ENCODE measurements around the gene ITGA6.

The ITGA6 gene

DNA sequence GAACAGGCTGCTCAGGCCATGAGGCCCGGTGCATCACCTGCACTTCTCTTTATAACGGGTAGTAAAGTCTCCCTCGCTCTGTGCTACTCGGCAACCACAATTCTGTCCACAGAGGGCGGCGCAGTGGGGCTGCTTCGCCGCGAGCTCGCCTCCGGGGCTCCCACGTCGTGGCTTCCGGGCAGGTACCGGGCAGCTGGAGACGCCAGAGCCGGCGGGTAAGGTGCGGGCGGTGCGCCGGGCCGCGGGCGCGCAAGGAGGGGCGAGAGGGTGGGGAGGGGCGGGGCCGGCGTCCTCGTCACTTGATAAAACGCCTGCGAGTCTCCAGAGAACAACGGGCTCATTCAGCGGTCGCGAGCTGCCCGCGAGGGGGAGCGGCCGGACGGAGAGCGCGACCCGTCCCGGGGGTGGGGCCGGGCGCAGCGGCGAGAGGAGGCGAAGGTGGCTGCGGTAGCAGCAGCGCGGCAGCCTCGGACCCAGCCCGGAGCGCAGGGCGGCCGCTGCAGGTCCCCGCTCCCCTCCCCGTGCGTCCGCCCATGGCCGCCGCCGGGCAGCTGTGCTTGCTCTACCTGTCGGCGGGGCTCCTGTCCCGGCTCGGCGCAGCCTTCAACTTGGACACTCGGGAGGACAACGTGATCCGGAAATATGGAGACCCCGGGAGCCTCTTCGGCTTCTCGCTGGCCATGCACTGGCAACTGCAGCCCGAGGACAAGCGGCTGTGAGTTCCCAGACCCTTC is at the start of gene ITGA6:
ITGA6 (plus strand) TSS at position 331 of the 734 bp plus-strand sequence.
- DNase-seq, result peak; percentile 86

GRCh38 chr2:172380436-172381274 is 46.7 kb upstream of the ITGA6 start:
- no peak for DNase-seq

- DNase-seq, result no peak
These were observed 45.9 kb upstream of the ITGA6 start for GRCh38 chr2:172381275-172382027.

DNA sequence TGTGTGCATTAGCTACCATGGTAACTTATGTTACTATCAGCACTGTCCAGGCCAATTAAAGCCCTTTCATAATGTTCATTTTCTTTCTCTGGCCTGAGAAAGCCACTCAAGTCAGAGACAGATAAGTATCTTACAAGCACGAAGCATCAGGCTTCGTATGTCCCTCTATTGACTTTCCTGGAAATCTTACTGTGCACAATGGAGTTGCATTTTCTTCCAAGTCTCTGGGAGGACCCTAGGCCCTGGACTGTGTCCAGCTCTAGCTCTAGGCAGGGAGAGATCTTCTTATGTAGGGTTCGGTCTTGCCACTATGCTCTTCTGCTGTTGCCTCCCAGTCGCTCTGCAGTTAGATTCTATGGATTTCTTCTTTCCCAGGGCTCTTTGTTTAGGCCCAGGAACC is 40.0 kb upstream of the ITGA6 start:
- DNase-seq, result no peak

GRCh38 chr2:172389685-172390339 is 37.6 kb upstream of the ITGA6 start:
- DNase-seq, result no peak

- no peak for DNase-seq
These were observed 33.4 kb upstream of the ITGA6 start for GRCh38 chr2:172394002-172394401.

- no peak for DNase-seq
These were observed 31.9 kb upstream of the ITGA6 start for GRCh38 chr2:172395503-172395902.

- DNase-seq, result no peak
These were observed 30.1 kb upstream of the ITGA6 start for GRCh38 chr2:172397148-172397834.

GRCh38 chr2:172398440-172398839 is 28.9 kb upstream of the ITGA6 start:
- DNase-seq, result no peak

DNA sequence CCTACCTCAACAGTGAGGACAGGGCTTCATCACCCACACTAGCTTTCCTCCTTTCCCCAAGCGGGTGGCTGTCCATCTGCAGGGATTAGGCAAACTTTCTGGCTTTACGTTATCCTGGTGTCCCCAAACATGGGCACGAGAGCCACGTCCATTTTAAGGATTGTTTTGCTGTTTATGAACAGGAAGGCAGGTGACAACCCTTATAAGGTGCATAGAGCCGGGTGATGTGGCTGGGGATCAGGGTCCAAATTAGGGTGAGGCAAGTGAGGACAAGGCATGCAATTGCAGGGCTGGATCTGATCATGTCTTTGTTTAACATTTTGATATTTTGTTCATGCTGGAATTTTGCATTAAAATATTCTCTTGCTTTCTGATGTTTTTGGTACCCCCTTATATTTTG is 27.6 kb upstream of the ITGA6 start:
- no peak for DNase-seq

DNA sequence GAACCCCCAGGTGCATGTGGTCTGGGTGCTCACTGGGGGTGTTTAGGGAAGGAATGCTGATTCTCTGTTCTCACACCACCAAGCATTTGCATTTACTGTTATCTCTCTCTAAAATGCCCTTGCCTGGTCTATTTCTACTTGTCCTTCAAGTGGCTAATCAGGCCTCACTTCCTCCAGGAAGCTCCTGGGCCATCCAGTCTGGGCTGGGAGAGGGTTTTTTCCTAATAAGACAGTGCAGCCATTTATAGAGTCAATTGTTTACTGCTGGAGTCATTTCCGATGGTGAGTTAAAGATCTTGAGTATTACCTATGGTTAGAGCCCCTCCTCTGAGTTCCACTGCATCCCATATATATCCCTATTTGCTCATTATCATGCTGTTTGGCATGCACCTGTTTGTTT is 25.2 kb upstream of the ITGA6 start:
- no peak for DNase-seq

GRCh38 chr2:172403402-172403801 is 24.0 kb upstream of the ITGA6 start:
- no peak for DNase-seq

GRCh38 chr2:172403881-172404468 is 23.4 kb upstream of the ITGA6 start:
- no peak for DNase-seq

GRCh38 chr2:172404824-172405223 is 22.6 kb upstream of the ITGA6 start:
- DNase-seq, result no peak

DNA sequence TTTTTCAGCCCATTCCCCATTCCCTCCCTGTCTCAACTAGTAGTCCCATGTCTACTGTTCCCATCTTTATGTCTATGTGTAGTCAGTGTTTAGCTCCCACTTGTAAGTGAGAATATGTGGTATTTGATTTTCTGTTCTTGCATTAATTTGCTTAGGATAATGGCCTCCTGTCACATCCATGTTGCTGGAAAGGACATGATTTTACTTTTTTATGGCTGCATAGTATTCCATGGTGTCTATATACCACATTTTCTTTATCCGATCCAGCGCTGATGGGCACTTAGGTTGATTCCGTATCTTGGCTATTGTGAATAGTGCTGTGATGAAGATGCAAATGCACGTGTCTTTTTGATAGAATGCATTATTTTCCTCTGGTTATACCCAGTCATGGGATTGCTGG is 21.7 kb upstream of the ITGA6 start:
- no peak for DNase-seq

- DNase-seq, result no peak
These were observed 19.1 kb upstream of the ITGA6 start for GRCh38 chr2:172408143-172408766.

DNA sequence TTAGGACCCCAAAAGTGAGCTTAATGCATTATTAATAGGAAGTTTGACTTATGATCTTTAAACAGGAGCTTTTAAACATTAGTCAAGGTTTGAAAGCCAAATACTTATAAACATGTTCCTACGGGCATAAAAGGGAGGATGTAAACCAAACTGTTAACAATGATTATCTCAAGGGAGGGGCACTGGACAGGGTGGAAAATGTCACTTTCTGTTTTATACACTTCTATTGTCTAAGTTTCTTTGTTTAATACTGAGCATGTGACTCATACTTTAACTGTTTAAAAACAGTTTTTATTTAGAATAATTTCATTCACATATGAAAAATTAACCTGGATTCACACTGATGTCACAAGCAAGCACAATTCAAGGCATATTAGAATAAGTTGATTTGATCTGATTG is 18.3 kb upstream of the ITGA6 start:
- DNase-seq, result no peak

DNA sequence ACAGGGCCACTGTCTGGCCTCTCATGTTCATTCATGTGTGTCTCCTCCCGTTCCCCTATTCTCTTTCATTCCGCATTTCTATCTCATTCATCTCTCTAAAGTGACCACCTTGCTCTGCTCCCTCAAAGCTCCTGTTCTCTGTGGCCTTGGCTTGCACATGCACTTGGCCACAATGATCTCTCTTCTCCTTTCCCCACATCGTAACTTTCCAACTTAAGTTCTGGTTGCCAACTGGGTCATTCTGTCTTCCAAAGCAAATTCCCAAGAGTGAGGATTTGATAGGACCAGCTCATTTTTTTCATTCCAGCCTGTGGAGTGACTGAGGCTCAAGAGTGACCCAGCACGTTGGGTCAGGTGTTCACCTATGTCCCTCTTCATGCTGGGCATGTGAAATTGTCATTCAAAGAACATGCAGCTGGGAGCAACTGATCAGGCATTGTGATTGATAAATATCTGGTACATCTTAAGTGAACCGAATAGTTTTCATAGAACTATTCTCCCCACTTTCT is 14.3 kb upstream of the ITGA6 start:
- no peak for DNase-seq

- no peak for DNase-seq
These were observed 12.1 kb upstream of the ITGA6 start for GRCh38 chr2:172415157-172415864.

DNA sequence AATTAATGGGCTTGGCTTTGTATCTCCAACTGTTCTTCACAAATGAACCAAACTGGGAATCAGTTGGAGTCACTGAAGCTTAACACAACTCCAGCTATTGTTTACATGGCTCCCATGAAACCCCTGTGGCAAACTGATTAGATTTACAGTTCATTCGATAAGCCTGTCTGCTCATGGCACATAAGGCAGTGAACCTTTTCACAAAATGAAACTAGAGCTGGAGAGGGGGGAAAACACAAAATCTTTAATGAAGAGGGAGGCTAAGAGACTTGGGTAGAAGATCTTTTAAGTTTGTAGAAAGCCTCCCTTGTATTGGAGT is 11.6 kb upstream of the ITGA6 start:
- DNase-seq, result no peak
